Neural cell (in vitro differentiated cells): Measurements from ENCODE around the gene PPARGC1A. TPM values are rescaled to one million over a fixed set of nuclear protein-coding genes. Genes with fewer than 3 reads are reported as not detected.

Source experiments
- H2AFZ ChIP-seq: fragments of 200-600, 300-800 bp; sonication (generic), shearing (Covaris generic); 2 replicates; pipeline ENCODE4 v1.6.0; 2014; ENCODE audit warnings: low read depth, mild to moderate bottlenecking, antibody characterized with exemption, low read length, moderate library complexity
- H3F3A ChIP-seq: fragments of 200-600 bp; shearing (Covaris generic); 2 replicates; pipeline ENCODE4 v1.6.1; 2016; ENCODE audit warnings: mild to moderate bottlenecking, moderate library complexity, mixed read lengths, antibody characterized with exemption, low read length; ENCODE audit not compliant: insufficient read depth, poor library complexity, severe bottlenecking
- H3K27ac ChIP-seq: fragments of 200-600, 300-800 bp; sonication (generic), shearing (Covaris generic); 2 replicates; pipeline ENCODE4 v1.5.1; 2014; ENCODE audit warnings: mild to moderate bottlenecking, low read length, moderate library complexity
- H3K27me3 ChIP-seq: fragments of 300-800, 200-600 bp; sonication (generic), shearing (Covaris generic); 2 replicates; pipeline ENCODE4 v1.6.0; 2014; ENCODE audit warnings: mild to moderate bottlenecking, low read depth, low read length, moderate library complexity; ENCODE audit not compliant: insufficient read depth
- H3K36me3 ChIP-seq: fragments of 300-800, 200-600 bp; sonication (generic), shearing (Covaris generic); 2 replicates; pipeline ENCODE4 v1.5.1; 2014; ENCODE audit warnings: mild to moderate bottlenecking, antibody characterized with exemption, low read length, moderate library complexity; ENCODE audit not compliant: insufficient read depth
- H3K4me2 ChIP-seq: fragments of 300-800, 200-600 bp; sonication (generic), shearing (Covaris generic); 2 replicates; pipeline ENCODE4 v1.6.0; 2014; ENCODE audit warnings: mild to moderate bottlenecking, low read length
- H3K4me3 ChIP-seq: fragments of 300-800, 200-600 bp; sonication (generic), shearing (Covaris generic); 2 replicates; pipeline ENCODE4 v1.5.1; 2014; ENCODE audit warnings: mild to moderate bottlenecking, low read length, moderate library complexity
- H3K79me2 ChIP-seq: fragments of 200-600 bp; shearing (Covaris generic); replicated peaks from 2 replicates; pipeline ENCODE4 v1.6.0; 2014; ENCODE audit warnings: mild to moderate bottlenecking, low read length, moderate library complexity; ENCODE audit not compliant: insufficient read depth
- H3K9ac ChIP-seq: fragments of 300-800, 200-600 bp; sonication (generic), shearing (Covaris generic); 2 replicates; pipeline ENCODE4 v1.6.1; 2016; ENCODE audit warnings: mild to moderate bottlenecking, low read length, mixed read lengths
- H3K9me2 ChIP-seq: fragments of 200-600 bp; shearing (Covaris generic); 2 replicates; pipeline ENCODE4 v1.6.1; 2016; ENCODE audit warnings: mild to moderate bottlenecking, low read length, mixed read lengths; ENCODE audit not compliant: insufficient read depth
- H3K9me3 ChIP-seq: fragments of 200-600, 300-800 bp; sonication (generic), shearing (Covaris generic); 2 replicates; pipeline ENCODE4 v1.6.1; 2016; ENCODE audit warnings: mild to moderate bottlenecking, mixed run types, low read length, moderate library complexity, mixed read lengths
- H4K20me1 ChIP-seq: fragments of 200-600 bp; shearing (Covaris generic); 2 replicates; pipeline ENCODE4 v1.6.1; 2016; ENCODE audit warnings: mild to moderate bottlenecking, mixed run types; ENCODE audit not compliant: insufficient read depth
- CTCF ChIP-seq: fragments of 450-650 bp; IDR thresholded peaks from 2 replicates; pipeline ENCODE4 v1.5.1; 2014; ENCODE audit warnings: antibody characterized with exemption, mild to moderate bottlenecking, moderate library complexity; ENCODE audit not compliant: poor library complexity, severe bottlenecking
- EP300 ChIP-seq: fragments of 450-650 bp; conservative IDR thresholded peaks from 2 replicates; pipeline ENCODE4 v1.6.1; 2014; ENCODE audit warnings: antibody characterized with exemption, mild to moderate bottlenecking, moderate library complexity; ENCODE audit not compliant: poor library complexity, severe bottlenecking
- EZH2 ChIP-seq: fragments of 200-600, 300-800 bp; shearing (Covaris generic), sonication (generic); IDR thresholded peaks from 2 replicates; pipeline ENCODE4 v1.6.1; 2014; ENCODE audit warnings: antibody characterized with exemption, low read length, borderline replicate concordance, mild to moderate bottlenecking; ENCODE audit not compliant: insufficient read depth, poor library complexity, severe bottlenecking
- MXI1 ChIP-seq: fragments of 450-650 bp; conservative IDR thresholded peaks from 2 replicates; pipeline ENCODE4 v1.6.1; 2014; ENCODE audit warnings: antibody characterized with exemption, mild to moderate bottlenecking; ENCODE audit not compliant: poor library complexity, severe bottlenecking
- POLR2AphosphoS5 ChIP-seq: IDR thresholded peaks from 2 replicates; pipeline ENCODE4 v1.6.1; 2012
- RAD21 ChIP-seq: fragments of 450-650 bp; conservative IDR thresholded peaks from 2 replicates; pipeline ENCODE4 v1.6.1; 2014; ENCODE audit warnings: antibody characterized with exemption, mild to moderate bottlenecking, moderate library complexity
- REST ChIP-seq: IDR thresholded peaks from 2 replicates; pipeline ENCODE4 v1.6.1; 2012; ENCODE audit warnings: borderline replicate concordance
- SMC3 ChIP-seq: fragments of 450-650 bp; conservative IDR thresholded peaks from 2 replicates; pipeline ENCODE4 v1.6.1; 2014; ENCODE audit warnings: antibody characterized with exemption, mild to moderate bottlenecking, moderate library complexity; ENCODE audit not compliant: poor library complexity
- TAF1 ChIP-seq: IDR thresholded peaks from 2 replicates; pipeline ENCODE4 v1.6.1; 2012; ENCODE audit warnings: low read depth
- polyA plus RNA-seq: library from polyadenylated mRNA; depleted of rRNA; stranded (reverse); fragments of >200 nt; gene quantifications from 2 replicates; pipeline ENCODE4 v1.2.3, GENCODE V29; 2014

Gene PPARGC1A
- polyA plus RNA-seq, 1 donor from 2014 or later: 7.2 TPM

- H3K27ac ChIP-seq: no peak overlapping the region
- no peak overlapping the region for H3K9ac ChIP-seq
- no peak overlapping the region for H3K4me2 ChIP-seq
Measured at GRCh38 chr4:23934223-23934622, 44.4 kb upstream of the PPARGC1A start.

DNA sequence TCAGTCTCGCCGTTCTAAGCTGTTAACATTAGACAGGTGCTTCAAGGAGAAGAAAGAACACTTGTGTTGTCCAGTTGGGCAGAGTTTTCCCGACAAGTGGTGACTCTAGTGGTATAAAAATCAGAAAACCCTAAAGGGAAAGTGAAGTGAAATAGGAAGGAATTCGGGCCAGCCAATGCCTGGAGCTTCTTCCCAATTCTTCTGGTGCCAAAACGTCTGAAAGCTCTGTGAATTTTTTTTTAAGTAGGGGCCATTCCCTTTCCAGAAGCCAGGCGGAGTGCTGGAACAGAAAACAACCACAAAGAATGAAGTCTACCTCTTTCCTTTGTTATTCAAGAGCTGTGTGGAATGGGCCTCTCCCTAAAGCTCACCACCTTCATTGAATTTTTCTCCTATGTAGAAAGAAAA, 43.1 kb upstream of the PPARGC1A start:
- H4K20me1 ChIP-seq: no peaks in the 10 kb centered on the region
- no peak overlapping the region for H3K9ac ChIP-seq
- no peaks in the 10 kb centered on the region for H3F3A ChIP-seq
- no peak overlapping the region for H3K4me2 ChIP-seq
- no peaks in the 10 kb centered on the region for H3K79me2 ChIP-seq
- no peaks in the 10 kb centered on the region for H3K9me2 ChIP-seq
- no peak overlapping the region for H3K27ac ChIP-seq
- no peaks in the 10 kb centered on the region for H3K36me3 ChIP-seq
- no peak overlapping the region for H3K4me3 ChIP-seq
- H3K27me3 ChIP-seq: no peaks in the 10 kb centered on the region
- no peak overlapping the region for H2AFZ ChIP-seq
- H3K9me3 ChIP-seq: no peaks in the 10 kb centered on the region
- TF ChIP-seq RAD21: no peak
- no peak for TF ChIP-seq TAF1
- no peak for TF ChIP-seq MXI1
- no peak for TF ChIP-seq POLR2AphosphoS5
- no peak for TF ChIP-seq EZH2
- no peak for TF ChIP-seq CTCF
- no peak for TF ChIP-seq EP300

More at GRCh38 chr4:23934223-23934622, 44.4 kb upstream of the PPARGC1A start:
- TF ChIP-seq SMC3: no peak
- TF ChIP-seq POLR2AphosphoS5: no peak
- TF ChIP-seq CTCF: no peak
- no peak for TF ChIP-seq TAF1
- TF ChIP-seq RAD21: no peak
- TF ChIP-seq EP300: no peak
- no peak for TF ChIP-seq MXI1
- no peak for TF ChIP-seq REST
- Histone ChIP-seq H3K27me3 (no peaks in the 10 kb centered on the region), H3K9me2 (no peaks in the 10 kb centered on the region), H2AFZ (no peak overlapping the region), H3K36me3 (no peaks in the 10 kb centered on the region), H4K20me1 (no peaks in the 10 kb centered on the region), H3F3A (no peaks in the 10 kb centered on the region), H3K79me2 (no peaks in the 10 kb centered on the region), H3K4me3 (no peak overlapping the region), H3K9me3 (no peaks in the 10 kb centered on the region)
